GM19468 (cell line): Measurements from ENCODE around the gene SNX22.

ENCODE experiments used
- ATAC-seq: cut with Tn5 transposase; IDR thresholded peaks from one replicate; pipeline ENCODE4 v1.9.1; 2021; ENCODE audit warnings: mild to moderate bottlenecking, moderate library complexity, moderate number of reproducible peaks; ENCODE audit not compliant: unreplicated experiment; ENCODE audit errors: extremely low read depth

The SNX22 gene

GRCh38 chr15:64187396-64188191, 36.1 kb downstream of the SNX22 start:
- ATAC-seq: no peak

- ATAC-seq: no peak
Measured at GRCh38 chr15:64191971-64192830, 40.7 kb downstream of the SNX22 start.

GRCh38 chr15:64193971-64194370, 42.4 kb downstream of the SNX22 start:
- ATAC-seq: no peak

- ATAC-seq: no peak
Measured at GRCh38 chr15:64197425-64197824, 45.9 kb downstream of the SNX22 start.

GRCh38 chr15:64205202-64205601, 53.7 kb downstream of the SNX22 start:
- no peak for ATAC-seq
